ENCODE results near the gene LYPD3. TPM values are rescaled to one million over a fixed set of nuclear protein-coding genes. Genes with fewer than 3 reads are reported as not detected.

Gene LYPD3
- polyA plus RNA-seq, 1 of the 3 experiments (the other 2 are of a cell fraction): 4.2 TPM

DNA sequence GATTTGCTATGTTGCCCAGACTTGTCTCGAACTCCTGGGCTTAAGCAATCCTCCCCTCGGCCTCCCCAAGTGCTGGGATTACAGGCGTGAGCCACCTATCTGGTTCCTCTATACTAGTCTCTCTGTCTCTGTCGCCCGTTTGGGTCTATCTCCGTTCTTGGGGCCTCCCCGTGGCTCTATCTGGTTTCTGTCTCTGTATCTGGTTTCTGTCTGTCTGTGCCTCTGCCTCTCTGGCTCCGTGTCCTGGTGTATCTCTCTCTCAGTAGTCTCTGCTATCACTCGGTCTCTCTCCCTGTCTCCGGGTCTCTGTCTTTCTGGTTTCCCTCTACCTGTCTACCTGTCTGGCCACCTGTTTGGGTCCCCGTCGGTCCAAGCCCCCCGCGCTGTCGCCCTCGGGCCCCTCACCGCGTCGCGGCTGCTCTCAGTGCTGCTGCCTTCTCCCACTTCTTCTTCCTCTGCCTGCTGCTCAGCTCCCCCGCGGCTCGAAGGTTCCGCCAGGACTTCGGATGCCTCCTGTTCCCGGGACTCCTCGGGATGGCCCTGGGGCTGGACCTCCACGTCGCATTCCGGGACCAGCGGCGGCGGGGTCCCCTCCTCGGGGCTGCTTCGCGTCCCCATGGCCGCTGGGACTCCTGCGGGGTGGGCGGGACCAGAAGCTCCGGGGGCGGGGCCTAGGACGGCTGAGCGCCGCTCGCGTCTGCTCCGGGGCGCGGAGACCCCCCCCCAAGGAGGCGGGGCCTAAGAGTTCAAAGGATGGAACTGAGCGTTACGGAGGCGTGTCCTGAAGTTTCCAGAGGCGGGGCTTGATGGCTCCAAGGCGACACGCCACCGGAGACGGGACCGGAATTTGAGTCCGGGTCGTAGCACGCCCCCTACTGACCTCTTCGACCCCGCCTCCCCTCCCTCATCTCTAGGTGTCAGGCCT lies 38.4 kb upstream of the LYPD3 start:
- H4K20me1 ChIP-seq (ENCODE audit: insufficient read depth): no peaks in the 10 kb centered on the region
- CTCF ChIA-PET: interaction anchor here (0.6 to 4.3 kb wide), 14 partner anchors 8 to 1788 kb away, joined by 3 to 42 read pairs (median 3); no protein-coding TSS in a partner anchor
- peak overlapping the region; percentile 97 for H3K4me2 ChIP-seq
- peak; percentile 99 for DNase-seq
- no peaks in the 10 kb centered on the region for H3K9me3 ChIP-seq
- POLR2A ChIA-PET: interaction anchor here (0.6 kb wide), 1 partner anchor 61 kb away, joined by 4 read pairs; no protein-coding TSS in a partner anchor
- peak overlapping the region; percentile 64 to 98 for H3K4me3 ChIP-seq (ENCODE audit: low read depth in 2 of 2, low read length in 1 of 2)
- H3K36me3 ChIP-seq (replicated peaks in 1 of 2; ENCODE audit: control insufficient read depth in 1 of 2, insufficient read depth in 2 of 2, low read length in 1 of 2): peaks cover 3 to 4% of the 10 kb centered on the region in 2 experiments
- H2AFZ ChIP-seq (ENCODE audit: low read depth): peak overlapping the region; percentile 96
- no peaks in the 10 kb centered on the region for H3K27me3 ChIP-seq (ENCODE audit: insufficient read depth)
- H3F3A ChIP-seq (replicated peaks; ENCODE audit: insufficient read depth): peaks cover 10% of the 10 kb centered on the region
- whole genome bisulfite sequencing (ENCODE audit: low lambda C conversion rate): 3% methylated on average over 45 of the region's 64 CpGs
- peak overlapping the region; percentile 68 for H3K27ac ChIP-seq (ENCODE audit: low read depth in 2 of 2, low read length in 1 of 2)
- no peaks in the 10 kb centered on the region for H3K9me2 ChIP-seq
- H3K79me2 ChIP-seq (ENCODE audit: insufficient read depth): no peaks in the 10 kb centered on the region
- H3K9ac ChIP-seq: peak overlapping the region; percentile 81
- H3K4me1 ChIP-seq (ENCODE audit: control insufficient read depth in 1 of 2, insufficient read depth in 2 of 2, low read depth in 1 of 2, low read length in 1 of 2): peaks cover 3 to 4% of the 10 kb centered on the region in 2 experiments; a peak in 1 of 4 replicates
- TF ChIP-seq RCOR1 (IDR thresholded peaks at IDR 0.05; ENCODE audit: low read length) (no peak), CHD2 (IDR thresholded peaks at IDR 0.05; ENCODE audit: low read length, partially characterized antibody) (no peak), GATA2 (CRISPR knock-in tag; IDR thresholded peaks at IDR 0.05) (no peak), FOSL2 (IDR thresholded peaks at IDR 0.05; ENCODE audit: borderline replicate concordance, low read depth) (no peak), RXRA (IDR thresholded peaks at IDR 0.05; ENCODE audit: borderline replicate concordance, low read depth) (no peak), SMC3 (IDR thresholded peaks at IDR 0.05; ENCODE audit: low read depth, low read length) (no peak; the same call in 1 of the 2 replicates), TCF12 (IDR thresholded peaks at IDR 0.05) (no peak; the same call in 1 of the 2 replicates), EP300 (IDR thresholded peaks at IDR 0.05; ENCODE audit: borderline replicate concordance in 1 of 2, low read depth in 1 of 2, low read length in 1 of 2) (no peak; a peak in 1 of 4 replicates), GABPA (IDR thresholded peaks at IDR 0.05; ENCODE audit: low read depth) (no peak; the same call in 1 of the 2 replicates), NRF1 (IDR thresholded peaks at IDR 0.05; ENCODE audit: low read depth, low read length) (peak; percentile 40), POLR2AphosphoS5 (IDR thresholded peaks at IDR 0.05; ENCODE audit: low read depth, low read length) (no peak), FOXJ3 (CRISPR knock-in tag; IDR thresholded peaks at IDR 0.05) (no peak), JUND (IDR thresholded peaks at IDR 0.05) (no peak), RAD21 (IDR thresholded peaks at IDR 0.05; ENCODE audit: low read length) (peak; percentile 37), FOXM1 (IDR thresholded peaks at IDR 0.05; ENCODE audit: low read depth) (no peak), RFX5 (IDR thresholded peaks at IDR 0.05; ENCODE audit: low read length) (no peak), ELF1 (IDR thresholded peaks at IDR 0.05) (no peak), MXI1 (IDR thresholded peaks at IDR 0.05; ENCODE audit: low read depth, low read length) (peak; percentile 30), YY1 (IDR thresholded peaks at IDR 0.05; ENCODE audit: low read depth) (peak; percentile 70)
- TF ChIP-seq, protein P1, sequence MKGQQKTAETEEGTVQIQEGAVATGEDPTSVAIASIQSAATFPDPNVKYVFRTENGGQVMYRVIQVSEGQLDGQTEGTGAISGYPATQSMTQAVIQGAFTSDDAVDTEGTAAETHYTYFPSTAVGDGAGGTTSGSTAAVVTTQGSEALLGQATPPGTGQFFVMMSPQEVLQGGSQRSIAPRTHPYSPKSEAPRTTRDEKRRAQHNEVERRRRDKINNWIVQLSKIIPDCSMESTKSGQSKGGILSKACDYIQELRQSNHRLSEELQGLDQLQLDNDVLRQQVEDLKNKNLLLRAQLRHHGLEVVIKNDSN (IDR thresholded peaks at IDR 0.05; ENCODE audit: borderline replicate concordance, low read depth): no peak
- TF ChIP-seq, protein P2, sequence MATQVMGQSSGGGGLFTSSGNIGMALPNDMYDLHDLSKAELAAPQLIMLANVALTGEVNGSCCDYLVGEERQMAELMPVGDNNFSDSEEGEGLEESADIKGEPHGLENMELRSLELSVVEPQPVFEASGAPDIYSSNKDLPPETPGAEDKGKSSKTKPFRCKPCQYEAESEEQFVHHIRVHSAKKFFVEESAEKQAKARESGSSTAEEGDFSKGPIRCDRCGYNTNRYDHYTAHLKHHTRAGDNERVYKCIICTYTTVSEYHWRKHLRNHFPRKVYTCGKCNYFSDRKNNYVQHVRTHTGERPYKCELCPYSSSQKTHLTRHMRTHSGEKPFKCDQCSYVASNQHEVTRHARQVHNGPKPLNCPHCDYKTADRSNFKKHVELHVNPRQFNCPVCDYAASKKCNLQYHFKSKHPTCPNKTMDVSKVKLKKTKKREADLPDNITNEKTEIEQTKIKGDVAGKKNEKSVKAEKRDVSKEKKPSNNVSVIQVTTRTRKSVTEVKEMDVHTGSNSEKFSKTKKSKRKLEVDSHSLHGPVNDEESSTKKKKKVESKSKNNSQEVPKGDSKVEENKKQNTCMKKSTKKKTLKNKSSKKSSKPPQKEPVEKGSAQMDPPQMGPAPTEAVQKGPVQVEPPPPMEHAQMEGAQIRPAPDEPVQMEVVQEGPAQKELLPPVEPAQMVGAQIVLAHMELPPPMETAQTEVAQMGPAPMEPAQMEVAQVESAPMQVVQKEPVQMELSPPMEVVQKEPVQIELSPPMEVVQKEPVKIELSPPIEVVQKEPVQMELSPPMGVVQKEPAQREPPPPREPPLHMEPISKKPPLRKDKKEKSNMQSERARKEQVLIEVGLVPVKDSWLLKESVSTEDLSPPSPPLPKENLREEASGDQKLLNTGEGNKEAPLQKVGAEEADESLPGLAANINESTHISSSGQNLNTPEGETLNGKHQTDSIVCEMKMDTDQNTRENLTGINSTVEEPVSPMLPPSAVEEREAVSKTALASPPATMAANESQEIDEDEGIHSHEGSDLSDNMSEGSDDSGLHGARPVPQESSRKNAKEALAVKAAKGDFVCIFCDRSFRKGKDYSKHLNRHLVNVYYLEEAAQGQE (IDR thresholded peaks at IDR 0.05; ENCODE audit: low read depth, low read length): no peak
- TF ChIP-seq, protein P3, sequence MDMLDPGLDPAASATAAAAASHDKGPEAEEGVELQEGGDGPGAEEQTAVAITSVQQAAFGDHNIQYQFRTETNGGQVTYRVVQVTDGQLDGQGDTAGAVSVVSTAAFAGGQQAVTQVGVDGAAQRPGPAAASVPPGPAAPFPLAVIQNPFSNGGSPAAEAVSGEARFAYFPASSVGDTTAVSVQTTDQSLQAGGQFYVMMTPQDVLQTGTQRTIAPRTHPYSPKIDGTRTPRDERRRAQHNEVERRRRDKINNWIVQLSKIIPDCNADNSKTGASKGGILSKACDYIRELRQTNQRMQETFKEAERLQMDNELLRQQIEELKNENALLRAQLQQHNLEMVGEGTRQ (IDR thresholded peaks at IDR 0.05; ENCODE audit: borderline replicate concordance, low read depth, low read length): no peak
- TF ChIP-seq, protein P4, sequence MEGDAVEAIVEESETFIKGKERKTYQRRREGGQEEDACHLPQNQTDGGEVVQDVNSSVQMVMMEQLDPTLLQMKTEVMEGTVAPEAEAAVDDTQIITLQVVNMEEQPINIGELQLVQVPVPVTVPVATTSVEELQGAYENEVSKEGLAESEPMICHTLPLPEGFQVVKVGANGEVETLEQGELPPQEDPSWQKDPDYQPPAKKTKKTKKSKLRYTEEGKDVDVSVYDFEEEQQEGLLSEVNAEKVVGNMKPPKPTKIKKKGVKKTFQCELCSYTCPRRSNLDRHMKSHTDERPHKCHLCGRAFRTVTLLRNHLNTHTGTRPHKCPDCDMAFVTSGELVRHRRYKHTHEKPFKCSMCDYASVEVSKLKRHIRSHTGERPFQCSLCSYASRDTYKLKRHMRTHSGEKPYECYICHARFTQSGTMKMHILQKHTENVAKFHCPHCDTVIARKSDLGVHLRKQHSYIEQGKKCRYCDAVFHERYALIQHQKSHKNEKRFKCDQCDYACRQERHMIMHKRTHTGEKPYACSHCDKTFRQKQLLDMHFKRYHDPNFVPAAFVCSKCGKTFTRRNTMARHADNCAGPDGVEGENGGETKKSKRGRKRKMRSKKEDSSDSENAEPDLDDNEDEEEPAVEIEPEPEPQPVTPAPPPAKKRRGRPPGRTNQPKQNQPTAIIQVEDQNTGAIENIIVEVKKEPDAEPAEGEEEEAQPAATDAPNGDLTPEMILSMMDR (IDR thresholded peaks at IDR 0.05): no peak
- TF ChIP-seq, protein P5, sequence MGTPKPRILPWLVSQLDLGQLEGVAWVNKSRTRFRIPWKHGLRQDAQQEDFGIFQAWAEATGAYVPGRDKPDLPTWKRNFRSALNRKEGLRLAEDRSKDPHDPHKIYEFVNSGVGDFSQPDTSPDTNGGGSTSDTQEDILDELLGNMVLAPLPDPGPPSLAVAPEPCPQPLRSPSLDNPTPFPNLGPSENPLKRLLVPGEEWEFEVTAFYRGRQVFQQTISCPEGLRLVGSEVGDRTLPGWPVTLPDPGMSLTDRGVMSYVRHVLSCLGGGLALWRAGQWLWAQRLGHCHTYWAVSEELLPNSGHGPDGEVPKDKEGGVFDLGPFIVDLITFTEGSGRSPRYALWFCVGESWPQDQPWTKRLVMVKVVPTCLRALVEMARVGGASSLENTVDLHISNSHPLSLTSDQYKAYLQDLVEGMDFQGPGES (IDR thresholded peaks at IDR 0.05; ENCODE audit: low read depth, low read length): no peak

Data from SK-N-SH (cell line).